NOMO-1 (cell line): ENCODE measurements around the gene TP53RK.

ENCODE experiments used
- DNase-seq, 2 experiments: peaks; one replicate each; lab custom pipeline; 2025; ENCODE audit not compliant: unreplicated experiment in 2 of 2; lab: John Stamatoyannopoulos, UW

Gene TP53RK

DNA sequence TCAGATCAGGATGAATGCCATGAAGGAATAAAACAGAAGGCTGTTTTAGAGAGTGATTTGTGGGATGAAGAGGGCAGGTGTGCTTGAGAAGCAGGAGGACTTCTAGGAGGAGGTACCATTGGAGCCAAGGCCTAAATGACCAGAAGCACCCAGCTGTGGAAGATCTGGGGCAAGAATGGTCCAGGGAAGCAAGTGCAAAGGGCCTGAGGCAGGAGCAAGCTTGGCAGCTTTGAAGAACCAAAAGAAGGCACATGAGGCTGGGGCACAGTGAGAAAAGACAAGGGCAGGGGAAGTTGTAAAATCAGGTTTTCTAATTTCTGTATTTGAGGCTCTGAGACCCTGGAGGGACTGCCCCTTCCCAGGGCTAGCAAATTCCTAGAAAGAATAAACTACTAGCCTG is 47.8 kb downstream of the TP53RK start:
- no peak for DNase-seq

DNA sequence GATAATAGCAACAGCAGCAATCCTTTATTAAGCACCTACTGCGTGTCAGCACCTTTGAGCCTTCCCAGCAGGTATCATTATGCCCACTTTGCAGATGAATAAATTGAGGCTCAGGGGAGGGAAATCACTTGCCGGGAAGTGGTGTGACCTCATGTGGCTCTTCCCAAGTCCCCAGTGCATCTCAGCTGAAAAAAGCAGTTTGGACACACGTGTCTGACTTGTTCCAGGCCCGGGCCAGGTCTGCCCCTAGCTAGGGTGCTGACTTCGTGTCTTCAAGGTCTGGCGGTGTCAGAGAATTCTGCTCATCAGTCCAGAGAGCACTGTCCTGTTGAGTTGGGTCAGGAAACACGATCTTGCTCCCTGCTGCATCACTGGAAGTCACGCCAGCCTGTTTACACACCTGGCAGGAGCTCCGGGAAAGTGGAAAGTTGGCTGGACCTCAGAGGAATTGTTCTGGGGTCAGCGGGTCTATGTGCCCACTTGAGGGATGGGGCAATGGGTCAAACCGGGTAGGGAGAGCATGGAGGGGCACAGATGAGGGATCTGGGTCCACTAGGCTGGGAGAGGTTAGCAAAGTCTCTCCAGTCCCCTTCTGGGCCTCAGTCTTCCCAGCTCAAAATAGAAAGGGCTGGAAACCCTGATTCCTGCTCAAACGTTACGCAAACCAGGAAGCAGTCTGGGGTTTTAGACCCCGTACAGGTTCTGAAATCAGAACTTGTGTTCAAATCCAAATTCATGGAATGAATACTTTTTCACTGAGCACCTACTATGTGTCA is 48.5 kb downstream of the TP53RK start:
- no peak for DNase-seq

DNA sequence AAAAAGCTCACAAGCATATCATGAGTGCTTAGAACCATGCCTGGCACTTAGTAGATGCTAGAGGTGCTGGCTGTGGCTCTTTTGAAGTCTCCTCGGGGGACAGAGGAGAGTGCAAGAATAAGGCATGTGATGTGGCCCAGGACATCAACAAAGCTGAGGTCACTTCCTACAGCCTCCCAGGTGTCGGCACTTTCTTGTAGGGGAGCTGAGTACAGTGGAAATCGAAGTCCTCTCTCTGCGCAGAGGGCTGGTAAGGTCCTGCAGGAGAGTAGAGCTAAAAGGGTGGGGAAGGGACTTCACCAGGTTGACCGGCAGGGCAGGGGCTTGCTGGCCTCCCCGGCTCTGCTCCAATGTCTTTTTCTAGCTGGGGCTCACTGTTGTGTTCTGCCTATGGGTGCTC is 49.2 kb downstream of the TP53RK start:
- DNase-seq: no peak

DNA sequence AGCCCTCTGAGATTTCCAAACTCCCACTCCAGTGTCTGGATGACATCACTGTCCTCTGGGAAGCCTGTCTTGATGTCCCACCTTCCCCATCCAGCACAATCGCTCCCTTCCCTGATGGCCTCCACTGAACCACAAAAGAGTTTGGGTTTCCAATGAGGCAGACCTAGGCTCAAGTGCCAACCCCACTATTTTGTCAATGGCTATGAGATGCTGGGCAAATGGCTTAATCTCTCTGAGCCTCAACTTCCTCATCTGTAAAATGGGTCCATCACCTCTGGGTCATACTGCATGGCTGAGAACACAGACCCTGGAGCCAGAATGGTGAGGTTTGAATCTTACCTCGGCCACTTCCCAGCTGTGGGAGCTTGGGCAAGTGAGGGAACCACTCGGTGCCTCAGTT is 49.7 kb downstream of the TP53RK start:
- DNase-seq: no peak

DNA sequence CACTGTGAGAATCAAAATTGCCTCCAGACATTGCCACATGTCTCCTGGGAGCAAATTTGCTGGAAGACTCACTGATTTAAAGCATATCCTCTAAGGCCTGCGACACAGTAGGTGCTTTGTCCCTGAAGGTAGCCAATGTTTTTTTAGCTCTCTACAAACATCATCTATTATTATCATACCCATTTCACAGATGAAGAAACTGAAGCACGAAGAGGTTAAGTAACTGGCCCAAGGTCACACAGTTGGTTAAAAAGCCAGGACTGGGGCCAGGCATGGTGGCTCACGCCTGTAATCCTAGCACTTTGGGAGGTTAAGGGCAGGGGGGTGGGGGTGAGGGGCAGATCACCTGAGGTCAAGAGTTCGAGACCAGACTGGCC is 50.4 kb downstream of the TP53RK start:
- no peak for DNase-seq

DNA sequence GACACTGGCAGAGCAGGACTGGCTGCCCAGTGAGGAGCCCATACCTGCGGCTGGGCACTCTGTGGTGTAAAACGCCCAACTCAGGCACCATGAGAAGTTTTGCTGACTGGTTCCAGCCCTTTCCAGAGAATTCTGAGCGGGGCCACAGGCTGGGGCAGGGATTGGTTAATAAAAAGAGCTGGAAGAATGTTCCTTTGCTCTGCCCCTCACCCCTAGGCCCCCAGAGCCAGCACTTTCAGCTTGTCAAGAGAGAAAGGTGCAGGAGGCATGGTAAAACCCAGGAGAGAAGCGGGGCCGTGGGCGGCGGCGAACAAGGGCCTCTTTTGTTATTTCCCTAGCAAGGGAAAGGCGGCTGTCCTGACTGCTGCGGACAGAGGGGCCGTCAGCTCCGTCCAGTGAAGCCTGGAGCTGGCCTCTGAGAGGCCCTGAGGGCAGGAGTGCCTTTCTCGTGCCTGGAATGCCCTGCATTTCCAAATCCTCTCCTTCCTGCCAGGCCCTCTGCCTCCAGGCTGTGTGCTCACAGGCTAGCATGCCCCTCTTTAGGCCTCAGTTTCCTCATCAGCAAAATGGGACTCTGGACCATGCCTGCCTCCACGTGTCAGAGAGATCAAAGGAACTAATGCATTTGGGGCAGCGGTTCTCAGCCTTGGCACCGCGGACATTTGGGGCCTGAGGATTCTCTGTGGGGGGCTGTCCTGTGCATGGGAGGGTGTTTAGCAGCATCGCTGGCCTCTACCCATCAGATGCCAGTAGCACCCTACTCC is 50.9 kb downstream of the TP53RK start:
- DNase-seq: no peak

DNA sequence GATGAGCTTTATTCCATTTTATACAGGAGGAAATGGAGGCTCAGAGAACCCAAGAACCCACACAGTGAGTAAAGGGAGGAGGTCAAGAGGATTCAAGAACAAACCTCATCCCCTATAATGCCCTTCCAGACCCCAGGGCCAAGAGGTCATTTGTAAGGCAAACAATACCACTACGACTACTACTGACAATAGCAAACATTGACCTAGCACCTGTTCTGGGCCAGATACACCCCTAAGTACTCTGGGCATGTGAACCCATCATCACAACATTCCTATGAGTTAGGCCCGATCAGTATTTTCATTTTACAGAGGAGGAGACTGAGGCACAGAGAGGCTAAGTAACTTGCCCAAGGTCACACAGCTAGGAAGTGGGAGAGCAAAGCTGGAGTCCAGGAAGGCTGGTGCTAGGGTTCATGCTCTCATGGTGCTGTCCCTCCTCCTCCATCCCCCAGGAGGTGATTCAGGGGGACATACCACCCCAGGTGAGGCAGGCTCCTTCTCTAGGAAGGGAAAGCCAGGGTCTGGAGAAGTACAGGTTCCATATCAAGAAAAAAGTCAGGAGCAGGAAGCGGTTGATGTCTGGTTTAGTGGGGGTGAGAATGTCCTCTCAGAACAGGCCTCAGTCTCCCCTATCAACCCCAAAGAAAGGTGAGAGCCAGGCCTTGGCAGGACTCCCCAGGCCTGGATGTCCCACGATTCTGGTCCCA is 51.7 kb downstream of the TP53RK start:
- DNase-seq: no peak

DNA sequence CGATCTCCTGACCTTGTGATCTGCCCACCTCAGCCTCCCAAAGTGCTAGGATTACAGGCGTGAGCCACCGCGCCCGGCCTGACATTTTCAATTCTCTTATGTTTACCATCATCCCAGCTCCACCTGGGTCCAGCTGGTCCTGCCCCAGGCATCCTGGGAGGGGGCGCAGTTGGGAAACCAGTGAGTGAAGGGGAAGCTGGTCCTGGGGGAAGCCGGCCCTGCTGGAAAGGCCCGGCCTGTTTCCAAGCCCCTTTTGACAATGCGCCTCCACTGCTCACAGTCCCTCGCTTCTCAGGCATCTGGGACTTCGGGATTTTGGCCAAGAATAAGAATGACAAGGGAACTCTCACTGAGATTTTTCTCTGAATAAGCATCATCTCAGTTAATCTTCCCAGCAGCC is 52.2 kb downstream of the TP53RK start:
- no peak for DNase-seq

DNA sequence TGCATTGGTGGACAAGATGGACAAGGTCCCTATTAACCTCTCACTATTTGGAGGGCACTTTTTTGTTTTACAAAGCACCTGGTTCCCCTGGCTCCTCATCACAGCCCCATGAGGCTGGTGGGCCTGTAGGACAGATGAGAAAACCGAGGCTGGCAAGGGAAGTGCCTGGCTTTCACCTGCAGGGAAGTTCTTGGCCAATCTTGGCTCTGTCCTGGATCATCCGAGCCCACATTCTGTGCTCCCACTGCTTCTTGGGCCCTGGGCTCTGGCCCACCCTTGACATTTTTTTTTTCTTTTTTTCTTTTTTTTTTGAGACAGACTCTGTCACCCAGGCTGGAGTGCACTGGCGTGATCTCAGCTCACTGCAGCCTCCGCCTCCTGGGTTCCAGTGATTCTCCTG is 52.7 kb downstream of the TP53RK start:
- DNase-seq: no peak

DNA sequence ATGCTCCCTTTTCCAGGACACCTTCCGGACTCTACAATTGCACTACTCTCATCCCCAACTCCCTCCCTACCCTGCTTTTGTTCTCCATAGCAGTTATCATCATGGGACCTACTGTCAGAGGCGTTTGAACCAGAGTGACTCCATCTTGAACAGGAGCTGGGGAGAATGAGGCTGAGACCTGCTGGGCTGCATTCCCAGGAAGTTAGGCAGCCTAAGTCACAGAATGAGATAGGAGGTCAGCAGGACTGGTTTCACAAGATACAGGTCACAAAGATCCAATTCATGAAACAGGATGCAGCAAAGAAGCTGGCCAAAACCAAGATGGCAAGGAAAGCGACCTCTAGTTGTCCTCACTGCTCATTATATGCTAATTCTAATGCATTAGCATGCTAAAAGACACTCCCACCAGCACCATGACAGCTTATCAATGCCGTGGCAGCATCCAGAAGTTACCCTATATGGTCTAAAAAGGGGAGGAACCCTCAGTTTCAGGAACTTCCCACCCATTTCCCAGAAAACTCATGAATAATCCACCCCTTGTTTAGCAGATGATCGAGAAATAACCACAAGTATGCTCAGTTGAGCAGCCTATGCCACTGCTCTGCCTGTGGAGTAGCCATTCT is 53.6 kb downstream of the TP53RK start:
- no peak for DNase-seq

DNA sequence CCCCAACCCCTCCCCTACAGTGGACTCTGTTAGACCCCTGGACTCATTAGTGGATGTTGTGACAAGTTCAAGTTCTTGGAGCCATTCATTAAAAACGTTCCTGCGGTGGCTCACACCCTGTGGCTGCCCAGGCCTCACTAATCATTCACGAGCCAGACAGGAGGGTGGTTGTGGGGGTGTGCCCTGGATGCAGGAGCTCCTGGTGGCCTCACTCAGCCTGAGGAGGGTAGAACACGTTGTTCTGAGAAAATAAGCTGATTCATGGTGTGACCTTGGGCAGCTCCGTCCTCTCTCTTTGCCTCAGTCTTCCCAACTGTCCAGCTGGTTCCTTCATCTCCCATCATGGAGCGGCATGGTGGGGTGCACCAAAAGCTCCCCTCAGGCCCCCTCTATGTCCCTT is 54.7 kb downstream of the TP53RK start:
- DNase-seq: no peak
